Esophagus squamous epithelium (tissue), 4 donors: Measurements from ENCODE around the gene NISCH.

Source experiments
- CTCF ChIP-seq, 6 experiments: fragments of 450-650 bp in 4 of 6; fragments of 200-600 bp in 2 of 6; sonication (generic) in 2 of 6; IDR thresholded peaks; one replicate each; pipeline ENCODE4 v1.5.1; 2016 to 2019; ENCODE audit warnings: antibody characterized with exemption in 6 of 6, mild to moderate bottlenecking in 4 of 6, moderate library complexity in 4 of 6
- POLR2A ChIP-seq, 4 donors: fragments of 450-650 bp; IDR thresholded peaks; one replicate each; pipeline ENCODE4 v1.6.1; 2017; ENCODE audit warnings: antibody characterized with exemption in 4 of 4, mild to moderate bottlenecking in 4 of 4, moderate library complexity in 3 of 4

DNA sequence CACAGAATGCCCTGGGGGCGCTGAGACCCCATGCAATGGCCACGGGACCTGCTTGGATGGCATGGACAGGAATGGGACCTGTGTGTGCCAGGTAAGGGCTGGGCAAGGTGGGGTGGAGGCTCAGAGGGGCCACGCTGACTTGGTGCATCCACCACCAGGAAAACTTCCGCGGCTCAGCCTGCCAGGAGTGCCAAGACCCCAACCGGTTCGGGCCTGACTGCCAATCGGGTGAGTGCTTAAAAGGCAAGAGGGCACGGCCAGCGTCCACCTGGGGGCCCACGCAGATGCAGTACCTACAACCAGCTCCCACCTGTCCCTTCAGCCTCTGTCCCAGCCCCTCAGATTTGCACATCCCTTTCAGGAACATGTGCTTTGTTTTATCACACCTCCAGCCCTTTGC is 46.6 kb downstream of the NISCH start:
- no peak for TF ChIP-seq CTCF (IDR thresholded peaks at IDR 0.05)
- TF ChIP-seq POLR2A (IDR thresholded peaks at IDR 0.05): no peak
